D721Med (cell line): Measurements from ENCODE around the gene POLH.

Experiments
- DNase-seq: peaks from one replicate; pipeline ENCODE4 v3.0.0; 2011; ENCODE audit warnings: low spot score; ENCODE audit not compliant: insufficient read length
- FAIRE-seq: peaks from 2 replicates; lab custom pipeline; 2011; peaks lifted over from hg19 to GRCh38; lab: Jason Lieb, UNC
- TF ChIP-seq, protein P1 (sequence below): IDR thresholded peaks from 2 replicates; pipeline ENCODE4 v1.5.1; 2012; ENCODE audit warnings: mild to moderate bottlenecking, control low read depth; ENCODE audit not compliant: insufficient read depth; ENCODE audit errors: missing control alignments

The POLH gene

DNA sequence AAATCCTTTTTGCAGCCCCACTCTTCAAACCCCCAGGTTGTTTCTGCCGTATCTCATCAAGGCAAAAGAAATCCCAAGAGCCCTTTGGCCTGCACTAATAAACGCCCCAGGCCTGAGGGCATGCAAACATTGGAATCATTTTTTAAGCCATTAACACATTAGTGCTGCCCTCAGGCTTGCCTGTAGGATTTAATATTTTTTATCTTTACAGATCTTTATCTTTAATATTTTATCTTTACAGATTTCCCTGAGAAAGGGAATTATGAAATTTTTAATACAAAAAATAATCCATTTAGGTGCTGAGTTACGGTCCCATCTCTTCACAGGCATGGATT lies 38.4 kb downstream of the POLH start:
- TF ChIP-seq, protein P1, sequence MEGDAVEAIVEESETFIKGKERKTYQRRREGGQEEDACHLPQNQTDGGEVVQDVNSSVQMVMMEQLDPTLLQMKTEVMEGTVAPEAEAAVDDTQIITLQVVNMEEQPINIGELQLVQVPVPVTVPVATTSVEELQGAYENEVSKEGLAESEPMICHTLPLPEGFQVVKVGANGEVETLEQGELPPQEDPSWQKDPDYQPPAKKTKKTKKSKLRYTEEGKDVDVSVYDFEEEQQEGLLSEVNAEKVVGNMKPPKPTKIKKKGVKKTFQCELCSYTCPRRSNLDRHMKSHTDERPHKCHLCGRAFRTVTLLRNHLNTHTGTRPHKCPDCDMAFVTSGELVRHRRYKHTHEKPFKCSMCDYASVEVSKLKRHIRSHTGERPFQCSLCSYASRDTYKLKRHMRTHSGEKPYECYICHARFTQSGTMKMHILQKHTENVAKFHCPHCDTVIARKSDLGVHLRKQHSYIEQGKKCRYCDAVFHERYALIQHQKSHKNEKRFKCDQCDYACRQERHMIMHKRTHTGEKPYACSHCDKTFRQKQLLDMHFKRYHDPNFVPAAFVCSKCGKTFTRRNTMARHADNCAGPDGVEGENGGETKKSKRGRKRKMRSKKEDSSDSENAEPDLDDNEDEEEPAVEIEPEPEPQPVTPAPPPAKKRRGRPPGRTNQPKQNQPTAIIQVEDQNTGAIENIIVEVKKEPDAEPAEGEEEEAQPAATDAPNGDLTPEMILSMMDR: no peak
- FAIRE-seq (no peak), DNase-seq (no peak)

DNA sequence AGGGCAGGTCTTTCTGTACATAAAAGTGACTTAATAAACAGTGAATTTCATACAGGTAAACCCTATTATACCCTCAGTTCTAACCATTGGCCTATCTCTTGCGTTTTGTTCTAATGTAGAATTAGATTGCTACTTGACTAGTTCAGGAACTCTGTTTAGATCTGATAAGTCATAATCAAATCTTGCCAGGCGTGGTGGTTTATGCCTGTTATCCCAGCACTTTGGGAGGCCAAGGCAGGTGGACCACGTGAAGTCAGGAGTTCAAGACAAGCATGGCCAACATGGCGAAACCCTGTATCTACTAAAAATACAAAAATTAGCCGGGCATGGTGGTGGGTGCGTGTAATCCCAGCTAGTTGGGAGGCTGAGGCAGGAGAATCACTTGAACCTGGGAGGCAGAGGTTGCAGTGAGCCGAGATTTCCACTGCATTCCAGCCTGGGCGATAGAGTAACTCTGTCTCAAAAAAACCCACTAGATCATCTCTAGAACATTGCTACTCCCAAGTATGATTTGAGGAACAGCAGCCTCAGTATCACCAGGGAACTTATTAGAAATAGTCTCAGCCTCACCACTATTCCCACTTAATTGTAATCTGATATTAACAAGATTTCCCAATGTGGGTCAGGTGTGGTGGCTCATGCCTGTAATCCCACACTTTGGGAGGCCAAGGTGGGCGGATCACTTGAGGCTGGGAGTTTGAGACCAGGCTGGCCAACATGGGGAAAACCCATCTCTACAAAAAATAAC lies 40.9 kb downstream of the POLH start:
- TF ChIP-seq, protein P1: no peak
- DNase-seq: no peak
- FAIRE-seq: no peak

DNA sequence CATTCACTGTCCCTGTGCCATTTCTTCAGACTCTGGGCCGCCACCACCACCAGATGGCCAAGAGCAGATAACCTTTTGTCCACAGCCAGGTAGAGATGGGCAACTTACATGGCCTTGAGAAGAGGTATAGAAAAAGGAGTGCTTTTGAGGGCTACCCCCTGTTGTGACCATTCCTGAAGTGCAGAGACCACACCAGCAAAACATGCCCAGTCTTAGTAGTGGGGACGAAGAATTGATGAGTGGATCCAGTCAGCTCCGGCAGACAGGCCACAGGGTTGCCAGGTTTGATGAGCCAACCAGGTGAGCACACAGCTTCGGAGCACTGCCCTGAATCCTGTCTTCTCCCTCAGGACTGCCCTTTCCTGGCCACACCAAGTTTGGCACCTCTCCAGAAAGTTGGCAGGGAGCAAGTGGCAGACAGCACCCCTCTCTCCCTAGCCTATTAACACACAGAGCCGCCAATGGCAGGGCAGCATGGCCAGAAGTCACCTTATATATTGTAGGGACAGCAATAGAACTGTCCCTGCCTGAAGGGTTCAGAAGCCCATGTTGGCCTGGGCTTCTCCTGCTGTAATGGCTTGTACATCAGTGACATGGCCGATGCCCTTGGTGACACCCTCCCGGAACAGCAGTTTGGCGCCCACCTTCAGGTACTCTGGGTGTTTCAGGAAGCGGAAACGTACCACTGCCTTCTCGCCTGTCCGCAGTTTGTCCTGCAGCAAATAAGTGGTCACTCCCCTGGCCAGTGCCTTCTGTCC lies 45.3 kb downstream of the POLH start:
- FAIRE-seq: no peak
- TF ChIP-seq, protein P1: no peak
- no peak for DNase-seq

DNA sequence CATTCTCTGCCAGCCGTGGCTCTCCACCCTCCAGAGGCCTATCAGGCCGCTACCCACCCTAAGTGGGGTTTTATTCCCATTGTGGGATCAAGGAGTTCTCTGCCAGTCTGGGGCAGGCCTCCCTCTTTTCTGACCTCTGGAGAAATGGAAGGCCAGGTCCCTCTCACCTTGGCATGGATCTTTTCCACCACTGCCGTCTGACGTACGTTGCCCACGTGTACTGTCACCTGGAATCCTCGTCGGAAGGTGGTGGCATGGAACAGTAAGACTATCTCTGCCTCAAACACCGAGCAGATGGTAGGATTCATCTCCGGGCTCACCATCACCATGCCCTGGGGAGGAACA lies 45.8 kb downstream of the POLH start:
- DNase-seq: no peak
- TF ChIP-seq, protein P1: no peak
- FAIRE-seq: no peak

DNA sequence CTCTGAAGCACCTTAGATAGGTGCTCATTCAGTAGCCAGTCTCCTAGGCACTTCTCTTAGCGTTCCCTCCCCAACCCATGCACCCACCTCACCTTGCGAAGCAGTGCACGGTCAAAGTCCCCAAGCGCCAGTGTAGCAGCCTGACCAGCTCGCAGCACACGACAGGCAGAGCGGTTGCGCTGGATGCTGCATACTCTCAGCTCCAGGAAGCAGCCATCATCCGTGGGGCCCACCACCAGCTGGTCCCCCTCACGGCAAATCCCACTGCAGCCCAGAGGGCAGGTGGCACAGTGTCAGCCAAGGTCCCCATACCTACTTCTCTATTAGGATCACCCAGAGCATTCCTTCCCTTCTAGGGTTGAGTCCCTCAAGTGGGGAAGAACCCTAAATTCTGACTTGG lies 46.6 kb downstream of the POLH start:
- DNase-seq (no peak), FAIRE-seq (no peak)
- TF ChIP-seq, protein P1: no peak

DNA sequence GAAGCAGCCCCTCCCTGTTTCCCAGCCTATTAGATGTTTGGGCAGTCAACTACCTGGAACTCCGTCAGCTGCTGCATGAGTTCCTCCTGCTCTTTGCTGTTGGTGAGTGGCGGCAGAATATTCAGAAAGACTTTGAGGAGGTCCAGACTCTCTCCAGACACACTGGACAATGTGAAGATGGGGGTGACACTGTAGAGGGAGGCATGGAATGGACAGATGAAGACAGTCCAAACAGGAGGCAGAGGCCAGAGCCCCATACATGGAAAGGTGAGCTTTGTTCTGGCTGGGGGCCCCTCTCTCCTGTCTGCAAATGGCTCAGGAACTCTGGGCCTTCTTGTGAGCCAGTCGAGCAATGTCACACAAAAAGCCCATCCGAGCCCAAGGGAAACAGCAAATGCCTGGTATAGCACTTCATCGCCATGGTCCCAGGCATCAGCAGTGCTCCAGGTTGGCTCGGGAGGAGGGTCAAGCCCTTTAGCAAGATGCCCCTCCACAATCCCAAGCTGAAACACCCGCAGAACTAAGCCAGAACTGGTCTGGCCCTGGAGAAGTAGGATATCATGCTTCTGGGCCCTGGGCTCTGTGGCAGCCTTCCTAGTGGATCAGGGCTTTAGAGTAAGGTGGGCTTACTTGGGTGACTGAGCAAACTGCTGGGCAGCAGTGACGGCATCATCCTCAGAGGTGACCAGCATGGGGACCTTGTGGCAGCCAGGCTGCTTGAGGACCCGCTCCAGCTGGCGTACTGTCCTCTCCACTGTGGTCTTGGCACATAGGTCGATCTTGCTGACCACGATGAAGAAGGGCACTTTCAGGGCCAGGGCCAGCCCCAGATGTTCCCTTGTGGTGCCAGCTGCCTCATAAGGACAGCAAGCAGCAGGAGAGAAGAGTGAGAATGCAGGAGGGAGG lies 48.1 kb downstream of the POLH start:
- TF ChIP-seq, protein P1: no peak
- FAIRE-seq (no peak), DNase-seq (no peak)
